ENCODE measurements around the gene CHERP.
A peak's percentile ranks its signal among the peaks of the same experiment; 100 is the strongest.

Gene CHERP

GRCh38 chr19:16537111-16537510 is 5.1 kb downstream of the CHERP start:
- Mint-ChIP-seq H3K27me3 (no peaks in the 10 kb centered on the region), H3K4me1 (peaks cover 58% of the 10 kb centered on the region), H3K4me3 (no peak overlapping the region), H3K27ac (no peak overlapping the region), H3K9me3 (no peaks in the 10 kb centered on the region)
- ATAC-seq (no peak), DNase-seq (no peak)

GRCh38 chr19:16536130-16536529 is 6.1 kb downstream of the CHERP start:
- no peak for ATAC-seq
- no peaks in the 10 kb centered on the region for H3K9me3 Mint-ChIP-seq

GRCh38 chr19:16535381-16535780 is 6.9 kb downstream of the CHERP start:
- Mint-ChIP-seq H3K4me3 (no peak overlapping the region), H3K27ac (peak overlapping the region in 1 of 2 donors; percentile 76), H3K4me1 (peaks cover 45% of the 10 kb centered on the region), H3K9me3 (no peaks in the 10 kb centered on the region), H3K27me3 (no peaks in the 10 kb centered on the region)
- no peak for DNase-seq
- ATAC-seq: peak; percentile 23

More at GRCh38 chr19:16536130-16536529, 6.1 kb downstream of the CHERP start:
- Mint-ChIP-seq H3K4me3 (no peak overlapping the region), H3K27ac (peak overlapping the region in 1 of 2 donors; percentile 78), H3K27me3 (no peaks in the 10 kb centered on the region), H3K4me1 (peaks cover 52% of the 10 kb centered on the region)
- DNase-seq: no peak

- H3K27ac Mint-ChIP-seq: peak overlapping the region in 1 of 2 donors; percentile 34
- ATAC-seq (no peak), DNase-seq (no peak)
- H3K9me3 Mint-ChIP-seq: no peaks in the 10 kb centered on the region
- H3K27me3 Mint-ChIP-seq: no peaks in the 10 kb centered on the region
- peaks cover 17% of the 10 kb centered on the region for H3K4me1 Mint-ChIP-seq
- no peak overlapping the region for H3K4me3 Mint-ChIP-seq
Observed at GRCh38 chr19:16532440-16533234, 9.6 kb downstream of the CHERP start.

- no peak for DNase-seq
- Mint-ChIP-seq H3K9me3 (no peaks in the 10 kb centered on the region), H3K27me3 (no peaks in the 10 kb centered on the region), H3K4me3 (no peak overlapping the region), H3K4me1 (peaks cover 5% of the 10 kb centered on the region), H3K27ac (peak overlapping the region in 1 of 2 donors; percentile 4)
- no peak for ATAC-seq
Observed at GRCh38 chr19:16531380-16531669, 10.9 kb downstream of the CHERP start.

- Mint-ChIP-seq H3K4me3 (no peak overlapping the region), H3K9me3 (no peaks in the 10 kb centered on the region), H3K27me3 (no peaks in the 10 kb centered on the region), H3K4me1 (peaks cover 4% of the 10 kb centered on the region), H3K27ac (no peak overlapping the region)
- DNase-seq (no peak), ATAC-seq (no peak)
Observed at GRCh38 chr19:16530540-16531379, 11.5 kb downstream of the CHERP start.

- no peaks in the 10 kb centered on the region for H3K27me3 Mint-ChIP-seq
- peak overlapping the region in 1 of 2 donors; percentile 34 for H3K27ac Mint-ChIP-seq
- H3K4me1 Mint-ChIP-seq: peaks cover 4% of the 10 kb centered on the region
- no peak overlapping the region for H3K4me3 Mint-ChIP-seq
- no peaks in the 10 kb centered on the region for H3K9me3 Mint-ChIP-seq
- ATAC-seq (no peak), DNase-seq (no peak)
Observed at GRCh38 chr19:16529466-16530144, 12.6 kb downstream of the CHERP start.

GRCh38 chr19:16527971-16528521 is 14.2 kb downstream of the CHERP start:
- Mint-ChIP-seq H3K27me3 (no peaks in the 10 kb centered on the region), H3K4me1 (peaks cover 4% of the 10 kb centered on the region), H3K4me3 (no peak overlapping the region), H3K27ac (peak overlapping the region in 1 of 2 donors; percentile 85), H3K9me3 (no peaks in the 10 kb centered on the region)
- DNase-seq (peak; percentile 25 to 43), ATAC-seq (peak; percentile 62)

- peaks cover 4% of the 10 kb centered on the region for H3K4me1 Mint-ChIP-seq
- no peaks in the 10 kb centered on the region for H3K9me3 Mint-ChIP-seq
- DNase-seq (no peak), ATAC-seq (no peak)
- peak overlapping the region in 1 of 2 donors; percentile 38 for H3K27ac Mint-ChIP-seq
- no peak overlapping the region for H3K4me3 Mint-ChIP-seq
- no peaks in the 10 kb centered on the region for H3K27me3 Mint-ChIP-seq
Observed at GRCh38 chr19:16527334-16527935, 14.8 kb downstream of the CHERP start.

- no peaks in the 10 kb centered on the region for H3K9me3 Mint-ChIP-seq
- H3K4me3 Mint-ChIP-seq: no peak overlapping the region
- H3K27me3 Mint-ChIP-seq: no peaks in the 10 kb centered on the region
- H3K4me1 Mint-ChIP-seq: peaks cover 4% of the 10 kb centered on the region
- no peak for DNase-seq
- ATAC-seq: no peak
- peak overlapping the region in 1 of 2 donors; percentile 44 for H3K27ac Mint-ChIP-seq
Observed at GRCh38 chr19:16525751-16526481, 16.3 kb downstream of the CHERP start.

- Mint-ChIP-seq H3K27ac (no peak overlapping the region), H3K4me1 (peaks cover 4% of the 10 kb centered on the region), H3K4me3 (no peak overlapping the region), H3K9me3 (no peaks in the 10 kb centered on the region), H3K27me3 (no peaks in the 10 kb centered on the region)
- ATAC-seq: peak; percentile 16
- DNase-seq: no peak
Observed at GRCh38 chr19:16524991-16525734, 17.1 kb downstream of the CHERP start.

- Mint-ChIP-seq H3K27me3 (no peaks in the 10 kb centered on the region), H3K4me3 (no peak overlapping the region), H3K4me1 (peaks cover 4% of the 10 kb centered on the region), H3K9me3 (no peaks in the 10 kb centered on the region), H3K27ac (peak overlapping the region in 1 of 2 donors; percentile 54)
- ATAC-seq (no peak), DNase-seq (no peak)
Observed at GRCh38 chr19:16522559-16523377, 19.5 kb downstream of the CHERP start.

- Mint-ChIP-seq H3K9me3 (no peaks in the 10 kb centered on the region), H3K4me3 (no peak overlapping the region), H3K27ac (no peak overlapping the region), H3K4me1 (peaks cover 4% of the 10 kb centered on the region), H3K27me3 (no peaks in the 10 kb centered on the region)
- DNase-seq (no peak), ATAC-seq (no peak)
Observed at GRCh38 chr19:16521715-16522289, 20.4 kb downstream of the CHERP start.
